ENCODE results near the gene KBTBD8. TPM values are rescaled to one million over a fixed set of nuclear protein-coding genes. Genes with fewer than 3 reads are reported as not detected.
A peak's percentile ranks its signal among the peaks of the same experiment; 100 is the strongest.

KBTBD8 gene
- total RNA-seq, 4 donors from 2014 or later: 1.5 to 3.3 TPM; not detected in 2

GRCh38 chr3:66958067-66958466 is 40.0 kb upstream of the KBTBD8 start:
- in situ Hi-C loops (cut with MboI; ENCODE audit: low pct_ligation_motif_present in 1 of 4, low pct_unique_long_range_greater_than_20kb in 1 of 4, low sequenced_read_pairs in 3 of 4): loop anchor here in 2 of 4 donors (25.0 kb wide), 1 partner anchor 1929 kb away; no protein-coding TSS in a partner anchor
- intact Hi-C loops (cut with DNase I; ENCODE audit: low total_unique reads): no loop called here
- TF ChIP-seq CTCF (IDR thresholded peaks at IDR 0.05): no peak
- no peak for TF ChIP-seq POLR2A (IDR thresholded peaks at IDR 0.05)
- TF ChIP-seq EP300 (IDR thresholded peaks at IDR 0.05; ENCODE audit: low read depth): no peak
- TF ChIP-seq POLR2AphosphoS5 (IDR thresholded peaks at IDR 0.05): no peak
- no peak overlapping the region for H3K27ac ChIP-seq
- 90 to 92% methylated on average over 1 of the region's 1 CpG for WGBS, 2 donors (ENCODE audit: low coverage in 1 of 2)
- H3K4me3 ChIP-seq: no peak overlapping the region
- H3K27me3 ChIP-seq: no peaks in the 10 kb centered on the region
- no peaks in the 10 kb centered on the region for H3K36me3 ChIP-seq
- peaks cover 0 to 27% (median 17%) of the 10 kb centered on the region in 4 donors for H3K4me1 ChIP-seq
- H3K9me3 ChIP-seq: no peaks in the 10 kb centered on the region
- DNase-seq: no peak

GRCh38 chr3:66962664-66963063 is 35.4 kb upstream of the KBTBD8 start:
- Histone ChIP-seq H3K36me3 (no peaks in the 10 kb centered on the region), H3K9me3 (no peaks in the 10 kb centered on the region), H3K4me3 (no peak overlapping the region), H3K27ac (peak overlapping the region in 2 of 4 donors; percentile 31 to 49), H3K27me3 (no peaks in the 10 kb centered on the region), H3K4me1 (peaks cover 0 to 15% (median 8%) of the 10 kb centered on the region in 4 donors)
- in situ Hi-C loops (cut with MboI; ENCODE audit: low pct_ligation_motif_present in 1 of 4, low pct_unique_long_range_greater_than_20kb in 1 of 4, low sequenced_read_pairs in 3 of 4): loop anchor here in 2 of 4 donors (25.0 kb wide), 1 partner anchor 1925 kb away; no protein-coding TSS in a partner anchor
- WGBS, 2 donors (ENCODE audit: low coverage in 1 of 2): 58 to 64% methylated on average over 2 to 3 of the region's 3 CpGs
- peak; percentile 44 for DNase-seq
- TF ChIP-seq POLR2AphosphoS5 (IDR thresholded peaks at IDR 0.05) (no peak), POLR2A (IDR thresholded peaks at IDR 0.05) (no peak), CTCF (IDR thresholded peaks at IDR 0.05) (no peak), EP300 (IDR thresholded peaks at IDR 0.05; ENCODE audit: low read depth) (no peak)
- intact Hi-C loops (cut with DNase I; ENCODE audit: low total_unique reads): no loop called here

- 35 to 50% methylated on average over 3 of the region's 3 CpGs for WGBS, 2 donors (ENCODE audit: low coverage in 1 of 2)
- Histone ChIP-seq H3K27me3 (no peaks in the 10 kb centered on the region), H3K36me3 (no peaks in the 10 kb centered on the region), H3K4me1 (peaks cover 0 to 13% (median 2%) of the 10 kb centered on the region in 4 donors), H3K9me3 (no peaks in the 10 kb centered on the region), H3K27ac (no peak overlapping the region), H3K4me3 (no peak overlapping the region)
- no peak for DNase-seq
- intact Hi-C loops (cut with DNase I; ENCODE audit: low total_unique reads) (no loop called here), in situ Hi-C loops (cut with MboI; ENCODE audit: low pct_ligation_motif_present in 1 of 4, low pct_unique_long_range_greater_than_20kb in 1 of 4, low sequenced_read_pairs in 3 of 4) (loop anchor here in 2 of 4 donors (25.0 kb wide), 1 partner anchor 1916 kb away; no protein-coding TSS in a partner anchor)
- TF ChIP-seq CTCF (IDR thresholded peaks at IDR 0.05) (no peak), POLR2A (IDR thresholded peaks at IDR 0.05) (no peak), POLR2AphosphoS5 (IDR thresholded peaks at IDR 0.05) (no peak), EP300 (IDR thresholded peaks at IDR 0.05; ENCODE audit: low read depth) (no peak)
Measured at GRCh38 chr3:66971245-66971644, 26.9 kb upstream of the KBTBD8 start.

GRCh38 chr3:66971891-66972551 is 26.1 kb upstream of the KBTBD8 start:
- H3K9me3 ChIP-seq: no peaks in the 10 kb centered on the region
- in situ Hi-C loops (cut with MboI; ENCODE audit: low pct_ligation_motif_present in 1 of 4, low pct_unique_long_range_greater_than_20kb in 1 of 4, low sequenced_read_pairs in 3 of 4): loop anchor here in 2 of 4 donors (25.0 kb wide), 1 partner anchor 1915 kb away; no protein-coding TSS in a partner anchor
- no peaks in the 10 kb centered on the region for H3K27me3 ChIP-seq
- 18 to 40% methylated on average over 1 to 22 of the region's 22 CpGs for WGBS, 2 donors (ENCODE audit: low coverage in 1 of 2)
- intact Hi-C loops (cut with DNase I; ENCODE audit: low total_unique reads): no loop called here
- TF ChIP-seq POLR2A (IDR thresholded peaks at IDR 0.05) (no peak), POLR2AphosphoS5 (IDR thresholded peaks at IDR 0.05) (no peak), CTCF (IDR thresholded peaks at IDR 0.05) (peak; percentile 74 to 82 (median 77))
- H3K4me3 ChIP-seq: peak overlapping the region in 3 of 4 donors; percentile 19 to 41 (median 25)
- DNase-seq: peak; percentile 83
- peaks cover 0 to 13% (median 2%) of the 10 kb centered on the region in 4 donors for H3K4me1 ChIP-seq
- no peaks in the 10 kb centered on the region for H3K36me3 ChIP-seq
- peak overlapping the region in 3 of 4 donors; percentile 30 to 51 (median 40) for H3K27ac ChIP-seq

All from transverse colon (tissue), 4 donors.